GM23248 (cell line): ENCODE data around the gene CALR3. TPM values are rescaled to one million over a fixed set of nuclear protein-coding genes. Genes with fewer than 3 reads are reported as not detected.

ENCODE experiments used
- DNase-seq: peaks from one replicate; pipeline ENCODE4 v3.0.0-alpha.2; 2015
- H2AFZ ChIP-seq: fragments of 200-600 bp; sonication (generic); 2 replicates; pipeline ENCODE4 v1.6.1; 2016; ENCODE audit warnings: antibody characterized with exemption
- H3F3A ChIP-seq: fragments of 200-600 bp; sonication (generic); 2 replicates; pipeline ENCODE4 v1.6.1; 2016; ENCODE audit warnings: mild to moderate bottlenecking, antibody characterized with exemption, mixed run types; ENCODE audit not compliant: insufficient read depth
- H3K27ac ChIP-seq: fragments of 200-600 bp; sonication (generic); 2 replicates; pipeline ENCODE4 v1.5.1; 2016; ENCODE audit warnings: mild to moderate bottlenecking
- H3K27me3 ChIP-seq: fragments of 200-600 bp; sonication (generic); replicated peaks from 2 replicates; pipeline ENCODE4 v1.6.1; 2016; ENCODE audit warnings: mild to moderate bottlenecking; ENCODE audit not compliant: insufficient read depth
- H3K36me3 ChIP-seq: fragments of 200-600 bp; sonication (generic); 2 replicates; pipeline ENCODE4 v1.6.1; 2016; ENCODE audit warnings: low read depth, mild to moderate bottlenecking
- H3K4me1 ChIP-seq: fragments of 200-600 bp; sonication (generic); 2 replicates; pipeline ENCODE4 v1.6.1; 2016; ENCODE audit warnings: mild to moderate bottlenecking; ENCODE audit not compliant: insufficient read depth
- H3K4me2 ChIP-seq: fragments of 200-600 bp; sonication (generic); one replicate; pipeline ENCODE4 v1.6.1; 2016; ENCODE audit warnings: mild to moderate bottlenecking; ENCODE audit not compliant: unreplicated experiment
- H3K4me3 ChIP-seq: fragments of 200-600 bp; sonication (generic); 2 replicates; pipeline ENCODE4 v1.5.1; 2016; ENCODE audit warnings: mild to moderate bottlenecking
- H3K79me2 ChIP-seq: fragments of 200-600 bp; sonication (generic); 2 replicates; pipeline ENCODE4 v1.6.1; 2016; ENCODE audit warnings: mild to moderate bottlenecking; ENCODE audit not compliant: insufficient read depth
- H3K9ac ChIP-seq: fragments of 200-600 bp; sonication (generic); 2 replicates; pipeline ENCODE4 v1.6.1; 2016; ENCODE audit warnings: mild to moderate bottlenecking
- H3K9me2 ChIP-seq: fragments of 200-600 bp; sonication (generic); 2 replicates; pipeline ENCODE4 v1.6.1; 2016; ENCODE audit warnings: mixed run types, mild to moderate bottlenecking, moderate library complexity; ENCODE audit not compliant: insufficient read depth
- H3K9me3 ChIP-seq: fragments of 200-600 bp; sonication (generic); one replicate; pipeline ENCODE4 v1.6.1; 2017; ENCODE audit warnings: low read depth
- H4K20me1 ChIP-seq: fragments of 200-600 bp; sonication (generic); 2 replicates; pipeline ENCODE4 v1.6.0; 2016; ENCODE audit not compliant: insufficient read depth
- EZH2 ChIP-seq: fragments of 200-600 bp; sonication (generic); IDR thresholded peaks from 2 replicates; pipeline ENCODE4 v1.6.1; 2018; ENCODE audit warnings: antibody characterized with exemption, mild to moderate bottlenecking; ENCODE audit not compliant: insufficient read depth, poor library complexity, severe bottlenecking
- EZH2phosphoT487 ChIP-seq: fragments of 200-600 bp; sonication (generic); IDR thresholded peaks from 2 replicates; pipeline ENCODE4 v1.6.1; 2018; ENCODE audit warnings: antibody characterized with exemption, moderate library complexity, mild to moderate bottlenecking, low read depth; ENCODE audit not compliant: insufficient read depth
- WGBS, 2 experiments: methylation state at CpG; one replicate each; pipeline ENCODE4 v1.1.6; 2015 to 2017; ENCODE audit warnings: low lambda C conversion rate in 2 of 2, low coverage in 1 of 2; ENCODE audit errors: missing lambda C conversion rate in 2 of 2; 5-methylcytosine and 5-hydroxymethylcytosine counted together
- in situ Hi-C: fragments of 300-500 bp; cut with MboI; formaldehyde crosslinking; loops from 2 replicates; pipeline ENCODE4 v1.15.0; 2020
- polyA plus RNA-seq: library from polyadenylated mRNA; unstranded; fragments of >200 nt; fragmentation: Nextera tagmentation; extraction: Ambion mirVana; gene quantifications from 2 replicates; pipeline ENCODE4 v1.2.1, GENCODE V29; 2016
- total RNA-seq: library from RNA; depleted of rRNA; stranded (reverse); fragments of >200 nt; shearing (Covaris generic); gene quantifications from 2 replicates; pipeline ENCODE4 v1.2.3, GENCODE V29; 2014

Gene CALR3
- total and polyA plus RNA-seq, 2 experiments from 2014 or later = not detected

DNA sequence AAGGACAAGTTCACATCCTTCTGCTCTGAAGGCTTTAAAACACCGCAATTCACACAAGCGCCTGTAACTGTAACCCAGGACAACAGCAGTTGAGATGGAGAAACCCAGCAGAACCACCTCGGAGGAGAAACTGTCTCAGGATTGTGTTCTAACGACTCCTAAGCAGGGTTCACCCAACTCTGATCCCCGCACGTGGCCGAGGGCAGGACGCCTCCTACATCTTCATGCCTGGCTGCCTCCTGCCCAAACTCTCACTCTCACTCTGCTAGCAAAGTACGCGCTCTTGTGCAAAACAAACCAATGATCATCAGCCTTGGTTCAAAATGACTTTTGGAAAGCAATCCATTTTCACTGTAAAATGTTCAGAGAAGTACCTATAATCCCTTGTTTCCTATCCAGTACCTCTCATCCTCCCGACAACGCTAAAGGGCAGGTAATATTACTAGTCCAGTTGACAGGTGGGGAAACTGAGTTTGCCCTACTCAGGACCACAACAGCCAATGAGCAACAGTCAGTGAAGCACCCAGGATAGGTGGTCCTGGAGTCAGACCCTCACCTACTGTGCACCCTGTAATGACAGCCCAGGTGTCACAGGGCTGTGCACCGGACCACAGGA, 49.8 kb downstream of the CALR3 start:
- H3K9me2 ChIP-seq = no peaks in the 10 kb centered on the region
- 78 to 81% methylated on average over 13 of the region's 13 CpGs for WGBS, 2 experiments
- no peaks in the 10 kb centered on the region for H3K9me3 ChIP-seq
- TF ChIP-seq EZH2phosphoT487 = no peak
- TF ChIP-seq EZH2 = no peak
- peaks cover 96% of the 10 kb centered on the region for H3K79me2 ChIP-seq
- H3K4me2 ChIP-seq = no peak overlapping the region
- no peak overlapping the region for H3K4me3 ChIP-seq
- in situ Hi-C loops = no loop called here
- 0 out of 2 replicates have a peak, but pooled peaks cover 5% of the 10 kb centered on the region for H3F3A ChIP-seq
- peaks cover 3% of the 10 kb centered on the region; the same call in 1 of the 2 replicates for H4K20me1 ChIP-seq
- H3K27ac ChIP-seq = no peak overlapping the region
- no peaks in the 10 kb centered on the region for H3K36me3 ChIP-seq
- DNase-seq = no peak
- peaks cover 15% of the 10 kb centered on the region for H3K4me1 ChIP-seq
- no peak overlapping the region for H2AFZ ChIP-seq
- H3K27me3 ChIP-seq = no peaks in the 10 kb centered on the region
- H3K9ac ChIP-seq = no peak overlapping the region

DNA sequence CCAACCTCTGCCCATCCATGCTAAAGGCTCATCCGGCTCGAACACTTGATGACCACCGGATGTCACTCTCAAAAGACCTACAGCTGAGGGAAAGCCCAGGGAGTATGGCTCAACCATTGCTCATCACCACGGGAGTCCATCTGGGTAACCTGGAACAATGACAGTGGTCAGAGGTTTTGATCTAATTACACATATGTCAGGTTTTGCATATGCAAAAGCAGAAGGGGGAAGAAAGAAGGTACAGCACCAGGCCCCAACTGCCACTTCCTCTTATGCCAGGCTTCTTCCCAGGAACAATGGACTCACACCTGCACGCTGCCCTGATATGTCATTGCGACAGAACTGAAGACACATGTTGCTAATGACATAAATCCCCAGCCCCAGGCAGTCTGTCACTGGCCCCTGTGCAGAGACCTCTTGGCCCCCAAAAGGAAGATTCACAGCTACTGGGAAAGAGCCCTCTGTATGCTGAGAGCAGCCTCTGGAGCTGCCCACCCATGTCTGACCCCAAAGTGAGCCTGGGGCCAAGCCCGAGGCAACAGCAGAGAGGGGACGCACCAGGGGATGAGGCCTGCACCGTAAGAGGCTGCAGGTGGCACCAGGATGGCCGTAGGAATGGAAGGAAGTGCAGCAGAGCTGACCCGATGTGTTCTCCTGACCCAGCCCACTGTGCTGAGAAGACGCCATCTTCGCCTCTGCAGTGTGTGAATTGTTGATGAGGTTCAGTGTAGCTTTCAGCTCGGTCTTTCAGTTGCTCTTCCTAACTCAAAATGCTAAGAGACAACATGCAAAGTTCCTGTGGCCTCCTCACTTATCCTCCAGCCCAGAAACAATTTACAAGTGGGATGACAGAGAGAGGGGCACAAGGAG, 50.5 kb downstream of the CALR3 start:
- H3F3A ChIP-seq = 0 out of 2 replicates have a peak, but pooled peaks cover 5% of the 10 kb centered on the region
- H3K4me3 ChIP-seq = no peak overlapping the region
- H3K79me2 ChIP-seq = peaks cover 95% of the 10 kb centered on the region
- no peaks in the 10 kb centered on the region for H3K9me3 ChIP-seq
- no peak overlapping the region for H3K4me2 ChIP-seq
- H3K27me3 ChIP-seq = no peaks in the 10 kb centered on the region
- WGBS, 2 experiments = 75 to 77% methylated on average over 14 of the region's 14 CpGs
- H3K36me3 ChIP-seq = no peaks in the 10 kb centered on the region
- in situ Hi-C loops = no loop called here
- TF ChIP-seq EZH2phosphoT487 = no peak
- no peak for TF ChIP-seq EZH2
- no peak overlapping the region for H2AFZ ChIP-seq
- peaks cover 15% of the 10 kb centered on the region for H3K4me1 ChIP-seq
- DNase-seq = peak; percentile 49
- H3K9me2 ChIP-seq = no peaks in the 10 kb centered on the region
- H3K27ac ChIP-seq = no peak overlapping the region
- peaks cover 3% of the 10 kb centered on the region; the same call in 1 of the 2 replicates for H4K20me1 ChIP-seq
- H3K9ac ChIP-seq = no peak overlapping the region

DNA sequence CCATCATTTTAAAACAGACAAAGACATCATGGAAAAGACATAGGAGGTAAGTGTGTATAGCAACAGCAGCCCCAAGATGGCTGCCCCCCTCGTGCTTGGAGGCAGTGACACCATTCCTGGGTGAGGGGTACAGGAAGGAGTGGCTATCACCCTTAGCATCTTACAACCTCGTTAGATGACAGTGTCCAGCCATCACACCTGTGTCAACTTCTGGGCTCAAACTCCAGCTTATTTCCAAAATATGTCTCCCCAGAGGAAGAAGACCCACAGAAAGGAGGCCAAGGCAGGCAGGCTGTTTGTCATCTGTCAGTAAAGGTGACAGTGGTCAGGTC, 51.7 kb downstream of the CALR3 start:
- no peak for TF ChIP-seq EZH2phosphoT487
- TF ChIP-seq EZH2 = no peak
- no peaks in the 10 kb centered on the region for H3K9me3 ChIP-seq
- H3K4me1 ChIP-seq = peaks cover 15% of the 10 kb centered on the region
- H3K4me2 ChIP-seq = no peak overlapping the region
- H3K4me3 ChIP-seq = no peak overlapping the region
- no peaks in the 10 kb centered on the region for H3K9me2 ChIP-seq
- no peak for DNase-seq
- peaks cover 3% of the 10 kb centered on the region; the same call in 1 of the 2 replicates for H4K20me1 ChIP-seq
- H3K9ac ChIP-seq = no peak overlapping the region
- in situ Hi-C loops = no loop called here
- WGBS, 2 experiments = 62 to 63% methylated on average over 2 of the region's 2 CpGs
- H3K36me3 ChIP-seq = no peaks in the 10 kb centered on the region
- peaks cover 83% of the 10 kb centered on the region for H3K79me2 ChIP-seq
- H3F3A ChIP-seq = 0 out of 2 replicates have a peak, but pooled peaks cover 5% of the 10 kb centered on the region
- no peak overlapping the region for H3K27ac ChIP-seq
- H3K27me3 ChIP-seq = no peaks in the 10 kb centered on the region
- no peak overlapping the region for H2AFZ ChIP-seq

DNA sequence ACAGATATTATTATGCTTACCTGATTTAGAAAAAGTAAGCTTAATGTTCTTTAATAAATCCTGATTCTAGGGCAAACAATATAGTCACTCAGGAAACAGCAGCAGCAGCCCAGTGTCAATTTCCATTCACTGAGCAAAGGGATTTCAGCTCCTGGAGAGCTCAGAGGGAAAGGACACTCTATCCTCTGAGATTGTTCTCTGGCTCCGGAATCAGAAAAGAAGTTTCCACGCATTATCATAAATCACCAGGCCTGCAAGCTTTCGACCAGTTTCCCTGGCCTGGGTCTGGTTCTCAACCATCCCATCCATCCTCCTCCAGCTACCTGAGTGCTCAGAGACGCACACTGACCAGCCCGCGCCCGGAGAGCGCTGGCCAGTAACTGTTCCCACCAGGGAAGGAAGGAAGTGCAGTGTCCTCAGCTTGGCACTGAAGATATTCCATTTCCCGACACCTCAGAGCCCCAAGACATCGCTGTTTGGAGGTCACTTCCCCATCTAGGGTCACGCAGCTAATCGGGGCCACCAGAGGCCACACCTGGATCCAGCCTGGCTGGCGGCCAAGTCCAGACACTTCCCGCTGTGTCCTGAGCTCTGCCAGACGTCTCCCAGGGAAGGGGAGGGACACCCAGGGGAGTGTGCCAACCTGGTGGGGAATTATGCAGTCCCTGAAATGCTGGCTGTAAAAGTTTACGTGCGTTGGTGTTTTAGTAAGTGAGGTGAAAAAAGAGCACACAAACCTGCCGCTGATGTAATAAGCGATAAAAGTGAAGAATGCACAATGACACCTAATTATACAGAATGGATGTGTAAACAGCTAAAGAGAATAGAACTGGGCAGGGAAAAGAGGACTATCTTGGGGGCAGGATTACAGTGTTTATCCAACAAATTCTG, 53.3 kb downstream of the CALR3 start:
- Histone ChIP-seq H3K4me2 (no peak overlapping the region), H3K27ac (no peak overlapping the region), H3F3A (0 out of 2 replicates have a peak, but pooled peaks cover 5% of the 10 kb centered on the region), H2AFZ (no peak overlapping the region), H3K9me2 (no peaks in the 10 kb centered on the region), H3K9ac (no peak overlapping the region), H3K36me3 (no peaks in the 10 kb centered on the region), H3K9me3 (no peaks in the 10 kb centered on the region), H3K4me3 (no peak overlapping the region), H3K4me1 (peaks cover 15% of the 10 kb centered on the region), H4K20me1 (peaks cover 3% of the 10 kb centered on the region; the same call in 1 of the 2 replicates), H3K79me2 (peaks cover 67% of the 10 kb centered on the region), H3K27me3 (no peaks in the 10 kb centered on the region)
- no peak for DNase-seq
- 73% methylated on average over 19 of the region's 19 CpGs for WGBS, 2 experiments
- in situ Hi-C loops = no loop called here
- no peak for TF ChIP-seq EZH2phosphoT487
- TF ChIP-seq EZH2 = no peak
